H1 (cell line): Measurements from ENCODE around the gene DHRS4L2.
"Not testable (repeated sequence)": the region's sequence is repeated elsewhere in the genome, so short reads cannot be mapped to it uniquely, and the experiment has no call there.

ENCODE experiments used
- ATF2 ChIP-seq: IDR thresholded peaks from 2 replicates; pipeline ENCODE4 v1.6.1; 2012; ENCODE audit warnings: low read length, inconsistent platforms
- CEBPB ChIP-seq: IDR thresholded peaks from 2 replicates; pipeline ENCODE4 v1.6.1; 2012; ENCODE audit warnings: low read depth, low read length
- CHD1 ChIP-seq: IDR thresholded peaks from 2 replicates; pipeline ENCODE4 v1.6.1; 2012; ENCODE audit warnings: low read depth, low read length, improper control_type of control experiment
- CTCF ChIP-seq, 3 experiments: IDR thresholded peaks; 1 replicate in 2 of 3; 2 replicates in 1 of 3; pipeline versions ENCODE4 v1.5.1 to v1.6.1; 2011; ENCODE audit warnings: low read length in 3 of 3, mild to moderate bottlenecking in 3 of 3, inconsistent platforms in 2 of 3, low read depth in 1 of 3, moderate library complexity in 1 of 3; ENCODE audit not compliant: insufficient read depth in 1 of 3; ENCODE audit errors: control extremely low read depth in 1 of 3
- EP300 ChIP-seq, 2 experiments: IDR thresholded peaks; 1 replicate in 1 of 2; 2 replicates in 1 of 2; pipeline ENCODE4 v1.6.1; 2011 to 2012; ENCODE audit warnings: low read depth in 2 of 2, low read length in 2 of 2, mild to moderate bottlenecking in 2 of 2, borderline replicate concordance in 1 of 2, inconsistent platforms in 1 of 2, moderate library complexity in 1 of 2
- FOSL1 ChIP-seq: IDR thresholded peaks from 2 replicates; pipeline ENCODE4 v1.6.1; 2011; ENCODE audit warnings: mild to moderate bottlenecking, low read depth, low read length, moderate library complexity; ENCODE audit not compliant: insufficient read depth
- HDAC2 ChIP-seq, 2 experiments: fragments of 300-600 bp in 1 of 2; sonication (generic) in 1 of 2; IDR thresholded peaks; 2 replicates each; pipeline ENCODE4 v1.6.1; 2011 to 2012; ENCODE audit warnings: low read depth in 2 of 2, low read length in 2 of 2, mild to moderate bottlenecking in 2 of 2, moderate library complexity in 2 of 2, borderline replicate concordance in 1 of 2, inconsistent platforms in 1 of 2
- POLR2AphosphoS5 ChIP-seq: IDR thresholded peaks from 2 replicates; pipeline ENCODE4 v1.6.1; 2011; ENCODE audit warnings: low read depth, low read length
- SP1 ChIP-seq: IDR thresholded peaks from 2 replicates; pipeline ENCODE4 v1.6.1; 2011; ENCODE audit warnings: low read depth, low read length
- TAF1 ChIP-seq: IDR thresholded peaks from 2 replicates; pipeline ENCODE4 v1.6.1; 2011; ENCODE audit warnings: mild to moderate bottlenecking, low read depth, low read length
- TCF12 ChIP-seq: IDR thresholded peaks from 2 replicates; pipeline ENCODE4 v1.6.1; 2011; ENCODE audit warnings: low read depth, mild to moderate bottlenecking, low read length
- ZNF274 ChIP-seq: IDR thresholded peaks from 2 replicates; pipeline ENCODE4 v1.7.0; 2012; ENCODE audit warnings: low read length, borderline replicate concordance; ENCODE audit errors: extremely low read depth
- TF ChIP-seq, protein P1 (sequence below): IDR thresholded peaks from 2 replicates; pipeline ENCODE4 v1.6.1; 2012; ENCODE audit warnings: inconsistent platforms

GRCh38 chr14:23974041-23974440 lies 14.7 kb upstream of the DHRS4L2 start:
- not testable (repeated sequence) for TF ChIP-seq CTCF (IDR thresholded peaks at IDR 0.05; ENCODE audit: control extremely low read depth in 1 of 3, insufficient read depth in 1 of 3, low read depth in 1 of 3, low read length in 3 of 3); TCF12; EP300 (IDR thresholded peaks at IDR 0.05; ENCODE audit: borderline replicate concordance in 1 of 2, low read depth in 2 of 2, low read length in 2 of 2); POLR2AphosphoS5; FOSL1; CEBPB; ZNF274; ATF2; TAF1; HDAC2 (IDR thresholded peaks at IDR 0.05; ENCODE audit: borderline replicate concordance in 1 of 2, low read depth in 2 of 2, low read length in 2 of 2); SP1; CHD1
- TF ChIP-seq, protein P1, sequence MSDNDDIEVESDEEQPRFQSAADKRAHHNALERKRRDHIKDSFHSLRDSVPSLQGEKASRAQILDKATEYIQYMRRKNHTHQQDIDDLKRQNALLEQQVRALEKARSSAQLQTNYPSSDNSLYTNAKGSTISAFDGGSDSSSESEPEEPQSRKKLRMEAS, result not testable (repeated sequence)
